Heart right ventricle (tissue), 16 donors: ENCODE measurements around the gene HNRNPA1. TPM values are rescaled to one million over a fixed set of nuclear protein-coding genes. Genes with fewer than 3 reads are reported as not detected.
"Not testable (repeated sequence)": the region's sequence is repeated elsewhere in the genome, so short reads cannot be mapped to it uniquely, and the experiment has no call there.

Experiments used
- ATAC-seq, 8 donors: fragments of 200-7000 bp; cut with Tn5 transposase; one replicate each; pipeline ENCODE4 v1.9.1; 2020; ENCODE audit warnings: mild to moderate bottlenecking in 8 of 8, moderate library complexity in 8 of 8, moderate number of reproducible peaks in 1 of 8
- DNase-seq, 2 donors: peaks; one replicate each; pipeline ENCODE4 v3.0.0-alpha.2; 2020
- H3K27ac ChIP-seq, 10 donors: fragments of 200-600 bp; sonication (generic) in 2 of 10; one replicate each; pipeline versions ENCODE4 v1.5.0 to v1.8.0; 2020 to 2022; ENCODE audit warnings: mild to moderate bottlenecking in 3 of 10
- H3K27me3 ChIP-seq, 7 donors: fragments of 200-600 bp; one replicate each; pipeline ENCODE4 v1.8.0; 2021 to 2022; ENCODE audit warnings: mild to moderate bottlenecking in 2 of 7
- H3K36me3 ChIP-seq, 9 donors: fragments of 200-600 bp; sonication (generic) in 1 of 9; one replicate each; pipeline versions ENCODE4 v1.5.0 to v1.8.0; 2020 to 2022; ENCODE audit warnings: mild to moderate bottlenecking in 2 of 9
- H3K4me1 ChIP-seq, 9 donors: fragments of 200-600 bp; sonication (generic) in 1 of 9; one replicate each; pipeline versions ENCODE4 v1.5.0 to v1.8.0; 2020 to 2022; ENCODE audit warnings: mild to moderate bottlenecking in 4 of 9
- H3K4me3 ChIP-seq, 10 donors: fragments of 200-600 bp; sonication (generic) in 2 of 10; one replicate each; pipeline versions ENCODE4 v1.5.0 to v1.8.0; 2020 to 2022; ENCODE audit warnings: mild to moderate bottlenecking in 7 of 10, moderate library complexity in 2 of 10
- H3K9me3 ChIP-seq, 11 donors: fragments of 200-600 bp in 10 of 11; sonication (generic) in 2 of 11; one replicate each; pipeline versions ENCODE4 v1.5.0 to v1.8.0; 2013 to 2022; ENCODE audit warnings: mild to moderate bottlenecking in 2 of 11, control low read depth in 1 of 11, moderate library complexity in 1 of 11
- CTCF ChIP-seq, 9 donors: fragments of 200-600 bp; sonication (generic) in 2 of 9; IDR thresholded peaks; one replicate each; pipeline versions ENCODE4 v1.5.0 to v1.8.0; 2021 to 2022; ENCODE audit warnings: antibody characterized with exemption in 9 of 9, mild to moderate bottlenecking in 5 of 9, moderate library complexity in 1 of 9
- WGBS, 2 donors: extraction: QIAGEN DNeasy Blood & Tissue Kit; methylation state at CpG; one replicate each; pipeline ENCODE4 v1.1.7; 2013; ENCODE audit warnings: inconsistent platforms in 1 of 2; 5-methylcytosine and 5-hydroxymethylcytosine counted together
- intact Hi-C, 10 donors: fragments of 100-400 bp; cut with DNase I; formaldehyde crosslinking; loops; one replicate each; pipeline versions ENCODE4 v1.11.1 to v1.14.2; 2022
- polyA plus RNA-seq, 2 donors: library from polyadenylated mRNA; stranded (reverse); fragments of 200-250 nt; gene quantifications; one replicate each; pipeline ENCODE4 v1.2.3, GENCODE V29; 2013
- total RNA-seq, 10 donors: library from RNA; stranded (reverse); fragmentation: NEBNext Ultra II Directional in 3 of 10; extraction: Animal tissue kit (Norgen Biotek cat#: 25700) in 3 of 10; gene quantifications; one replicate each; pipeline versions ENCODE4 v1.2.1 to v1.2.4, GENCODE V29; 2021 to 2023
- donor health status: Arrhythmogenic right ventricular cardiomyopathy.
- donor health status: ischemic (EF 13 %, LVEDD 7.1; RV severe dilation, severe dysfunction).
- donor health status: healthy with polysubstance abuse.
- donor health status: DM: no; HTN: yes; CAD: no.
- donor health status: DM: no; HTN: no; CAD: no.
- donor health status: ischemic (EF 25% LVEDD 6.9; RV normal size, moderate dysfunction).
- donor health status: ischemic (EF 25% LVEDD 5.7; RV mildly dilated, moderate dysfunction).
- donor health status: healthy.
- donor health status: DM: yes; HTN: yes; CAD: no.
- donor health status: Ischemic cardiomyopathy.
- donor health status: ischemic (EF 35%, LVEDD 5.7; RV mildly dilated, moderate dysfunction).
- donor health status: nonischemic (EF 11% LVEDD 7.7; RV severe dilation, severe dysfunction).
- donor health status: DM: yes; HTN: yes; CAD: no.
- donor health status: PGD.
- donor health status: ischemic (EF 29% LVEDD 5.4; RV normal size, mild dysfunction).
- donor health status: nonischemic (EF 23%, LVEDD 6.1; RV moderate dilation, normal function).

Gene HNRNPA1
- total and polyA plus RNA-seq, 12 donors, result 353 to 641 (median 462) TPM

- peaks cover 12 to 56% (median 49%) of the 10 kb centered on the region in 9 donors for H3K4me1 ChIP-seq
- H3K9me3 ChIP-seq, result no peaks in the 10 kb centered on the region
- peak overlapping the region; percentile 19 to 88 (median 74) for H3K4me3 ChIP-seq
- peaks cover 0 to 34% (median 23%) of the 10 kb centered on the region in 9 donors for H3K36me3 ChIP-seq
- ATAC-seq (no peak), DNase-seq (no peak)
- 0% methylated on average over 19 of the region's 19 CpGs for WGBS, 2 donors
- intact Hi-C loops, result loop anchor here in 2 of 10 donors (2.0 kb wide), 2 partner anchors 18 to 20 kb away; no protein-coding TSS in a partner anchor
- H3K27ac ChIP-seq, result peak overlapping the region; percentile 32 to 95 (median 91)
- no peak for TF ChIP-seq CTCF (IDR thresholded peaks at IDR 0.05)
- no peaks in the 10 kb centered on the region for H3K27me3 ChIP-seq
These were observed 1.3 kb upstream of the HNRNPA1 start for GRCh38 chr12:54279227-54279631.

- WGBS, 2 donors, result 0% methylated on average over 49 of the region's 49 CpGs
- Histone ChIP-seq H3K4me3 (peak within 1 kb of the TSS; percentile 50 to 88 (median 74)), H3K27ac (peak within 1 kb of the TSS; percentile 84 to 95 (median 92)), H3K27me3 (no peaks in the 10 kb centered on the region), H3K9me3 (no peaks in the 10 kb centered on the region), H3K4me1 (peaks cover 12 to 62% (median 52%) of the 10 kb centered on the region in 9 donors), H3K36me3 (peaks cover 0 to 36% (median 26%) of the 10 kb centered on the region in 9 donors)
- TF ChIP-seq CTCF (IDR thresholded peaks at IDR 0.05), result no peak
- intact Hi-C loops, result loop anchor here in 6 of 10 donors (1.0 to 10.0 kb wide), 8 partner anchors 19 to 87 kb away; partner anchors contain the start of genes COPZ1 (in 2 of the 6) and GPR84 (in 1 of the 6)
- ATAC-seq (peak; percentile 87 to 94 (median 91)), DNase-seq (peak; percentile 98 to 100)
These were observed 676 bp upstream of the HNRNPA1 start, which contains the start of gene CBX5 for GRCh38 chr12:54279632-54280467. CBX5 (minus strand) TSS chr12:54280122; CDS start chr12:54257650, 22,472 bp downstream.

- not testable (repeated sequence) for H3K27me3 ChIP-seq, H3K9me3 ChIP-seq, DNase-seq, ATAC-seq
- intact Hi-C loops, result loop anchor here in 5 of 10 donors (2.0 to 10.0 kb wide), 5 partner anchors 41 to 86 kb away; partner anchors contain the start of genes COPZ1 (in 2 of the 5) and GPR84 (in 1 of the 5)
- Histone ChIP-seq H3K36me3 (peaks cover 0 to 50% (median 30%) of the 10 kb centered on the region in 9 donors), H3K27ac (peak overlapping the region; percentile 84 to 95 (median 92)), H3K4me3 (peak overlapping the region; percentile 50 to 88 (median 74)), H3K4me1 (peaks cover 18 to 76% (median 65%) of the 10 kb centered on the region in 9 donors)
- 1% methylated on average over 10 of the region's 10 CpGs for WGBS, 2 donors
These were observed 724 bp downstream of the HNRNPA1 start for GRCh38 chr12:54281261-54281638.

- Histone ChIP-seq H3K4me3 (peak overlapping the region; percentile 50 to 88 (median 74)), H3K4me1 (peaks cover 18 to 77% (median 70%) of the 10 kb centered on the region in 9 donors), H3K27ac (peak overlapping the region in 8 of 10 donors; percentile 84 to 95 (median 92)), H3K36me3 (peaks cover 0 to 55% (median 35%) of the 10 kb centered on the region in 9 donors)
- DNase-seq, ATAC-seq, H3K27me3 ChIP-seq, H3K9me3 ChIP-seq: not testable (repeated sequence)
- WGBS, 2 donors, result 16 to 25% methylated on average over 4 of the region's 4 CpGs
- intact Hi-C loops, result loop anchor here in 5 of 10 donors (2.0 to 10.0 kb wide), 5 partner anchors 41 to 86 kb away; partner anchors contain the start of genes COPZ1 (in 2 of the 5) and GPR84 (in 1 of the 5)
These were observed 1.2 kb downstream of the HNRNPA1 start for GRCh38 chr12:54281694-54282093.
